SK-N-SH (cell line): ENCODE results near the gene GLI2. TPM values are rescaled to one million over a fixed set of nuclear protein-coding genes. Genes with fewer than 3 reads are reported as not detected.

Experiments
- CTCF ChIA-PET: fragments of 300-600, 350-600 bp; formaldehyde crosslinking; extraction: SDS; loops from one replicate; lab custom pipeline; 2021; lab: Yijun Ruan, JAX
- POLR2A ChIA-PET: fragments of 350-600 bp; sonication (Branson Sonifier 250); formaldehyde crosslinking; extraction: SDS; loops from one replicate; lab custom pipeline; 2020; ENCODE audit warnings: antibody characterized with exemption, inconsistent platforms; lab: Yijun Ruan, JAX
- DNase-seq: peaks from one replicate; pipeline ENCODE4 v3.0.0; 2012
- H2AFZ ChIP-seq: fragments of 200-600 bp; sonication (generic); 2 replicates; pipeline ENCODE4 v1.8.1; 2016; ENCODE audit warnings: antibody characterized with exemption, mild to moderate bottlenecking, low read depth
- H3F3A ChIP-seq: fragments of 200-600 bp; sonication (generic); replicated peaks from 2 replicates; pipeline ENCODE3; 2016; ENCODE audit warnings: antibody characterized with exemption, mild to moderate bottlenecking; ENCODE audit not compliant: insufficient read depth
- H3K27ac ChIP-seq, 2 experiments: fragments of 200-500 bp in 1 of 2; fragments of 200-600 bp in 1 of 2; sonication (Bioruptor generic) in 1 of 2; sonication (generic), shearing (Covaris generic) in 1 of 2; 2 replicates each; pipeline versions ENCODE4 v1.5.1 to v1.6.1; 2014 to 2016; ENCODE audit warnings: low read depth in 2 of 2, inconsistent platforms in 1 of 2, low read length in 1 of 2, mild to moderate bottlenecking in 1 of 2, mixed read lengths in 1 of 2
- H3K27me3 ChIP-seq: fragments of 200-600 bp; sonication (generic), shearing (Covaris generic); 2 replicates; pipeline ENCODE4 v1.6.1; 2016; ENCODE audit warnings: mixed run types; ENCODE audit not compliant: insufficient read depth
- H3K36me3 ChIP-seq, 2 experiments: fragments of 200-500 bp in 1 of 2; fragments of 200-600 bp in 1 of 2; sonication (Bioruptor generic) in 1 of 2; sonication (generic) in 1 of 2; replicated peaks in 1 of 2; 2 replicates each; pipeline versions ENCODE3 to v1.5.1; 2014 to 2016; ENCODE audit warnings: low read length in 1 of 2, mild to moderate bottlenecking in 1 of 2; ENCODE audit not compliant: insufficient read depth in 2 of 2, control insufficient read depth in 1 of 2
- H3K4me1 ChIP-seq, 2 experiments: fragments of 200-500 bp in 1 of 2; fragments of 200-600 bp in 1 of 2; sonication (Bioruptor generic) in 1 of 2; sonication (generic), shearing (Covaris generic) in 1 of 2; 2 replicates each; pipeline versions ENCODE4 v1.5.1 to v1.6.1; 2014 to 2016; ENCODE audit warnings: low read depth in 1 of 2, low read length in 1 of 2, mixed run types in 1 of 2; ENCODE audit not compliant: insufficient read depth in 2 of 2, control insufficient read depth in 1 of 2
- H3K4me2 ChIP-seq: fragments of 200-600 bp; sonication (generic), shearing (Covaris generic); 2 replicates; pipeline ENCODE4 v1.6.1; 2017; ENCODE audit warnings: mixed run types
- H3K4me3 ChIP-seq, 2 experiments: fragments of 200-500 bp in 1 of 2; fragments of 200-600 bp in 1 of 2; sonication (Bioruptor generic) in 1 of 2; sonication (generic), shearing (Covaris generic) in 1 of 2; 2 replicates each; pipeline versions ENCODE4 v1.5.1 to v1.8.1; 2014 to 2016; ENCODE audit warnings: low read depth in 2 of 2, inconsistent platforms in 1 of 2, low read length in 1 of 2, mild to moderate bottlenecking in 1 of 2, mixed read lengths in 1 of 2, moderate library complexity in 1 of 2
- H3K79me2 ChIP-seq: fragments of 200-600 bp; sonication (generic); 2 replicates; pipeline ENCODE4 v1.8.1; 2017; ENCODE audit warnings: mild to moderate bottlenecking; ENCODE audit not compliant: insufficient read depth
- H3K9ac ChIP-seq: fragments of 200-600 bp; sonication (generic); 2 replicates; pipeline ENCODE4 v1.6.1; 2017; ENCODE audit warnings: mixed run types
- H3K9me2 ChIP-seq: fragments of 200-600 bp; sonication (generic); 2 replicates; pipeline ENCODE4 v1.6.1; 2017; ENCODE audit warnings: mixed run types
- H3K9me3 ChIP-seq: fragments of 200-600 bp; sonication (generic); 2 replicates; pipeline ENCODE4 v1.6.1; 2017; ENCODE audit warnings: mixed run types, mild to moderate bottlenecking, moderate library complexity
- H4K20me1 ChIP-seq: fragments of 200-600 bp; sonication (generic); 2 replicates; pipeline ENCODE4 v1.6.1; 2017; ENCODE audit warnings: mild to moderate bottlenecking, mixed run types; ENCODE audit not compliant: insufficient read depth
- EZH2phosphoT487 ChIP-seq: fragments of 200-600 bp; sonication (generic); IDR thresholded peaks from 2 replicates; pipeline ENCODE4 v1.6.1; 2017; ENCODE audit warnings: low read depth, mixed run types, mild to moderate bottlenecking, antibody characterized with exemption, moderate library complexity, borderline replicate concordance
- FOXJ3 ChIP-seq: sonication (generic); formaldehyde crosslinking; IDR thresholded peaks from 2 replicates; pipeline ENCODE4 v1.5.1; 2020; ENCODE audit warnings: mild to moderate bottlenecking, missing genetic modification reagents
- FOXM1 ChIP-seq: IDR thresholded peaks from 2 replicates; pipeline ENCODE4 v1.4.0; 2012; ENCODE audit warnings: low read depth, mild to moderate bottlenecking
- GABPA ChIP-seq: IDR thresholded peaks from 2 replicates; pipeline ENCODE4 v1.4.0; 2012; ENCODE audit warnings: low read depth, mild to moderate bottlenecking
- GATA2 ChIP-seq: sonication (generic); formaldehyde crosslinking; IDR thresholded peaks from 2 replicates; pipeline ENCODE4 v1.5.0; 2020; ENCODE audit warnings: mild to moderate bottlenecking, missing genetic modification reagents
- JUND ChIP-seq: IDR thresholded peaks from 2 replicates; pipeline ENCODE4 v1.4.0; 2012
- MAX ChIP-seq: IDR thresholded peaks from 2 replicates; pipeline ENCODE4 v1.4.0; 2012; ENCODE audit warnings: low read depth
- MEF2A ChIP-seq: IDR thresholded peaks from 2 replicates; pipeline ENCODE4 v1.4.0; 2012; ENCODE audit warnings: low read depth, borderline replicate concordance
- MXI1 ChIP-seq: IDR thresholded peaks from 2 replicates; pipeline ENCODE4 v1.6.1; 2012; ENCODE audit warnings: mild to moderate bottlenecking, low read depth, low read length, improper control_type of control experiment
- NFIC ChIP-seq: IDR thresholded peaks from 2 replicates; pipeline ENCODE4 v1.4.0; 2012; ENCODE audit warnings: borderline replicate concordance
- POLR2AphosphoS5 ChIP-seq: IDR thresholded peaks from 2 replicates; pipeline ENCODE4 v1.6.1; 2012; ENCODE audit warnings: low read depth, low read length
- RCOR1 ChIP-seq: fragments of 150-350 bp; IDR thresholded peaks from 2 replicates; pipeline ENCODE4 v1.6.1; 2017; ENCODE audit warnings: antibody characterized with exemption, low read length
- RXRA ChIP-seq: IDR thresholded peaks from 2 replicates; pipeline ENCODE4 v1.4.0; 2012; ENCODE audit warnings: low read depth, mild to moderate bottlenecking, borderline replicate concordance
- SIN3A ChIP-seq: IDR thresholded peaks from 2 replicates; pipeline ENCODE4 v1.6.1; 2012; ENCODE audit warnings: low read depth, mild to moderate bottlenecking, low read length, moderate library complexity, borderline replicate concordance
- SMC3 ChIP-seq: IDR thresholded peaks from 2 replicates; pipeline ENCODE4 v1.6.1; 2012; ENCODE audit warnings: low read depth, low read length, improper control_type of control experiment
- ZBTB33 ChIP-seq: IDR thresholded peaks from 2 replicates; pipeline ENCODE4 v1.4.0; 2012; ENCODE audit warnings: low read depth, borderline replicate concordance
- WGBS: methylation state at CpG from one replicate; pipeline ENCODE4 v1.1.6; 2017; ENCODE audit warnings: low lambda C conversion rate; 5-methylcytosine and 5-hydroxymethylcytosine counted together
- polyA plus RNA-seq, 3 experiments: library from polyadenylated mRNA; depleted of rRNA; stranded (reverse); fragments of >200 nt; gene quantifications; 2 replicates each; pipeline ENCODE4 v1.2.3, GENCODE V29; 2012
- TF ChIP-seq, protein P1 (sequence below): IDR thresholded peaks from 2 replicates; pipeline ENCODE4; 2012
- TF ChIP-seq, protein P2 (sequence below): IDR thresholded peaks from 2 replicates; pipeline ENCODE4 v1.6.1; 2012; ENCODE audit warnings: mild to moderate bottlenecking, low read depth, low read length, moderate library complexity

Gene GLI2
- polyA plus RNA-seq, 1 of the 3 experiments (the other 2 are of a cell fraction), result 3.4 TPM

GRCh38 chr2:120746144-120746543 lies 10.5 kb downstream of the GLI2 start:
- WGBS, result 82% methylated on average over 1 of the region's 4 CpGs
- CTCF ChIA-PET, result interaction anchor here (1.2 kb wide), 1 partner anchor 18 kb away, joined by 4 read pairs; no protein-coding TSS in a partner anchor
- peaks cover 0 to 8% of the 10 kb centered on the region in 2 experiments; a peak in 1 of 4 replicates for H3K4me1 ChIP-seq

GRCh38 chr2:120747281-120747680 lies 11.6 kb downstream of the GLI2 start:
- Histone ChIP-seq H3K36me3 (no peaks in the 10 kb centered on the region), H4K20me1 (peaks cover 42% of the 10 kb centered on the region), H2AFZ (no peak overlapping the region), H3K4me2 (no peak overlapping the region), H3K9me3 (no peaks in the 10 kb centered on the region), H3K9me2 (no peaks in the 10 kb centered on the region), H3K79me2 (peaks cover 87% of the 10 kb centered on the region), H3F3A (peaks cover 6% of the 10 kb centered on the region), H3K9ac (no peak overlapping the region), H3K27me3 (no peaks in the 10 kb centered on the region), H3K4me3 (no peak overlapping the region), H3K27ac (no peak overlapping the region), H3K4me1 (peaks cover 0 to 7% of the 10 kb centered on the region in 2 experiments; a peak in 1 of 4 replicates)
- 100% methylated on average over 1 of the region's 2 CpGs for WGBS
- DNase-seq, result no peak
- CTCF ChIA-PET, result no interaction called here
- POLR2A ChIA-PET, result no interaction called here
- TF ChIP-seq SMC3, result no peak
- TF ChIP-seq NFIC, result no peak
- TF ChIP-seq RXRA, result no peak
- TF ChIP-seq, protein P1, sequence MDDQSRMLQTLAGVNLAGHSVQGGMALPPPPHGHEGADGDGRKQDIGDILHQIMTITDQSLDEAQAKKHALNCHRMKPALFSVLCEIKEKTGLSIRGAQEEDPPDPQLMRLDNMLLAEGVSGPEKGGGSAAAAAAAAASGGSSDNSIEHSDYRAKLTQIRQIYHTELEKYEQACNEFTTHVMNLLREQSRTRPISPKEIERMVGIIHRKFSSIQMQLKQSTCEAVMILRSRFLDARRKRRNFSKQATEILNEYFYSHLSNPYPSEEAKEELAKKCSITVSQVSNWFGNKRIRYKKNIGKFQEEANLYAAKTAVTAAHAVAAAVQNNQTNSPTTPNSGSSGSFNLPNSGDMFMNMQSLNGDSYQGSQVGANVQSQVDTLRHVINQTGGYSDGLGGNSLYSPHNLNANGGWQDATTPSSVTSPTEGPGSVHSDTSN, result no peak
- TF ChIP-seq MAX, result no peak
- no peak for TF ChIP-seq GATA2 (CRISPR knock-in tag)
- TF ChIP-seq MEF2A, result no peak
- TF ChIP-seq, protein P2, sequence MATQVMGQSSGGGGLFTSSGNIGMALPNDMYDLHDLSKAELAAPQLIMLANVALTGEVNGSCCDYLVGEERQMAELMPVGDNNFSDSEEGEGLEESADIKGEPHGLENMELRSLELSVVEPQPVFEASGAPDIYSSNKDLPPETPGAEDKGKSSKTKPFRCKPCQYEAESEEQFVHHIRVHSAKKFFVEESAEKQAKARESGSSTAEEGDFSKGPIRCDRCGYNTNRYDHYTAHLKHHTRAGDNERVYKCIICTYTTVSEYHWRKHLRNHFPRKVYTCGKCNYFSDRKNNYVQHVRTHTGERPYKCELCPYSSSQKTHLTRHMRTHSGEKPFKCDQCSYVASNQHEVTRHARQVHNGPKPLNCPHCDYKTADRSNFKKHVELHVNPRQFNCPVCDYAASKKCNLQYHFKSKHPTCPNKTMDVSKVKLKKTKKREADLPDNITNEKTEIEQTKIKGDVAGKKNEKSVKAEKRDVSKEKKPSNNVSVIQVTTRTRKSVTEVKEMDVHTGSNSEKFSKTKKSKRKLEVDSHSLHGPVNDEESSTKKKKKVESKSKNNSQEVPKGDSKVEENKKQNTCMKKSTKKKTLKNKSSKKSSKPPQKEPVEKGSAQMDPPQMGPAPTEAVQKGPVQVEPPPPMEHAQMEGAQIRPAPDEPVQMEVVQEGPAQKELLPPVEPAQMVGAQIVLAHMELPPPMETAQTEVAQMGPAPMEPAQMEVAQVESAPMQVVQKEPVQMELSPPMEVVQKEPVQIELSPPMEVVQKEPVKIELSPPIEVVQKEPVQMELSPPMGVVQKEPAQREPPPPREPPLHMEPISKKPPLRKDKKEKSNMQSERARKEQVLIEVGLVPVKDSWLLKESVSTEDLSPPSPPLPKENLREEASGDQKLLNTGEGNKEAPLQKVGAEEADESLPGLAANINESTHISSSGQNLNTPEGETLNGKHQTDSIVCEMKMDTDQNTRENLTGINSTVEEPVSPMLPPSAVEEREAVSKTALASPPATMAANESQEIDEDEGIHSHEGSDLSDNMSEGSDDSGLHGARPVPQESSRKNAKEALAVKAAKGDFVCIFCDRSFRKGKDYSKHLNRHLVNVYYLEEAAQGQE, result no peak
- TF ChIP-seq GABPA, result no peak
- no peak for TF ChIP-seq FOXJ3 (CRISPR knock-in tag)
- TF ChIP-seq SIN3A, result no peak
- no peak for TF ChIP-seq POLR2AphosphoS5

More at GRCh38 chr2:120746144-120746543, 10.5 kb downstream of the GLI2 start:
- peaks cover 44% of the 10 kb centered on the region for H4K20me1 ChIP-seq
- H3K36me3 ChIP-seq, result no peaks in the 10 kb centered on the region
- no peak for DNase-seq
- no peaks in the 10 kb centered on the region for H3K27me3 ChIP-seq
- H3K9me2 ChIP-seq, result no peaks in the 10 kb centered on the region
- H3F3A ChIP-seq, result peaks cover under 1% of the 10 kb centered on the region
- POLR2A ChIA-PET, result no interaction called here
- no peak overlapping the region for H3K9ac ChIP-seq
- H3K4me2 ChIP-seq, result no peak overlapping the region
- TF ChIP-seq GATA2 (CRISPR knock-in tag), result no peak
- no peak for TF ChIP-seq JUND
- no peak for TF ChIP-seq GABPA
- TF ChIP-seq FOXM1, result no peak
- no peak for TF ChIP-seq ZBTB33
- no peak for TF ChIP-seq NFIC
- no peak for TF ChIP-seq EZH2phosphoT487
- TF ChIP-seq POLR2AphosphoS5, result no peak
- TF ChIP-seq MXI1, result no peak
- no peak for TF ChIP-seq RCOR1
- H3K4me3 ChIP-seq, result no peak overlapping the region
- H2AFZ ChIP-seq, result no peak overlapping the region
- no peak overlapping the region for H3K27ac ChIP-seq
- no peaks in the 10 kb centered on the region for H3K9me3 ChIP-seq
- peaks cover 95% of the 10 kb centered on the region for H3K79me2 ChIP-seq
